ENCODE results near the gene LIN7A. TPM values are rescaled to one million over a fixed set of nuclear protein-coding genes. Genes with fewer than 3 reads are reported as not detected.

Gene LIN7A
- total RNA-seq, 1 donor from 2014 or later, result 0.80 TPM

- Mint-ChIP-seq H3K9me3 (ENCODE audit: low read depth) (peaks cover 3% of the 10 kb centered on the region), H3K4me1 (ENCODE audit: low read depth) (peaks cover 12% of the 10 kb centered on the region), H3K36me3 (ENCODE audit: low read depth) (no peaks in the 10 kb centered on the region), H3K4me3 (ENCODE audit: unreplicated experiment) (no peak overlapping the region), H3K27me3 (ENCODE audit: low read depth) (no peaks in the 10 kb centered on the region), H3K27ac (ENCODE audit: unreplicated experiment) (no peak overlapping the region)
- no peak for DNase-seq (ENCODE audit: low spot score)
- TF ChIP-seq CTCF (IDR thresholded peaks at IDR 0.05), result no peak
These were observed 65.7 kb downstream of the LIN7A start for GRCh38 chr12:80872053-80872452.

- H3K27ac Mint-ChIP-seq (ENCODE audit: unreplicated experiment), result no peak overlapping the region
- TF ChIP-seq CTCF (IDR thresholded peaks at IDR 0.05), result no peak
- peaks cover 17% of the 10 kb centered on the region for H3K4me1 Mint-ChIP-seq (ENCODE audit: low read depth)
- DNase-seq (ENCODE audit: low spot score), result no peak
- H3K9me3 Mint-ChIP-seq (ENCODE audit: low read depth), result peaks cover under 1% of the 10 kb centered on the region
- no peak overlapping the region for H3K4me3 Mint-ChIP-seq (ENCODE audit: unreplicated experiment)
- no peaks in the 10 kb centered on the region for H3K27me3 Mint-ChIP-seq (ENCODE audit: low read depth)
- H3K36me3 Mint-ChIP-seq (ENCODE audit: low read depth), result no peaks in the 10 kb centered on the region
These were observed 68.5 kb downstream of the LIN7A start for GRCh38 chr12:80869264-80869663.

- H3K4me1 Mint-ChIP-seq (ENCODE audit: low read depth), result peaks cover 16% of the 10 kb centered on the region
- H3K9me3 Mint-ChIP-seq (ENCODE audit: low read depth), result no peaks in the 10 kb centered on the region
- no peak overlapping the region for H3K27ac Mint-ChIP-seq (ENCODE audit: unreplicated experiment)
- H3K36me3 Mint-ChIP-seq (ENCODE audit: low read depth), result no peaks in the 10 kb centered on the region
- DNase-seq (ENCODE audit: low spot score), result no peak
- no peak overlapping the region for H3K4me3 Mint-ChIP-seq (ENCODE audit: unreplicated experiment)
- no peak for TF ChIP-seq CTCF (IDR thresholded peaks at IDR 0.05)
- no peaks in the 10 kb centered on the region for H3K27me3 Mint-ChIP-seq (ENCODE audit: low read depth)
These were observed 69.2 kb downstream of the LIN7A start for GRCh38 chr12:80868576-80868975.

GRCh38 chr12:80867941-80868340 lies 69.8 kb downstream of the LIN7A start:
- Mint-ChIP-seq H3K4me3 (ENCODE audit: unreplicated experiment) (no peak overlapping the region), H3K27ac (ENCODE audit: unreplicated experiment) (no peak overlapping the region), H3K36me3 (ENCODE audit: low read depth) (no peaks in the 10 kb centered on the region), H3K27me3 (ENCODE audit: low read depth) (no peaks in the 10 kb centered on the region), H3K4me1 (ENCODE audit: low read depth) (peaks cover 16% of the 10 kb centered on the region), H3K9me3 (ENCODE audit: low read depth) (no peaks in the 10 kb centered on the region)
- TF ChIP-seq CTCF (IDR thresholded peaks at IDR 0.05), result no peak
- no peak for DNase-seq (ENCODE audit: low spot score)

GRCh38 chr12:80864046-80864735 lies 73.5 kb downstream of the LIN7A start:
- Mint-ChIP-seq H3K4me1 (ENCODE audit: low read depth) (peaks cover 25% of the 10 kb centered on the region), H3K4me3 (ENCODE audit: unreplicated experiment) (no peak overlapping the region), H3K9me3 (ENCODE audit: low read depth) (no peaks in the 10 kb centered on the region), H3K27me3 (ENCODE audit: low read depth) (no peaks in the 10 kb centered on the region), H3K27ac (ENCODE audit: unreplicated experiment) (no peak overlapping the region), H3K36me3 (ENCODE audit: low read depth) (no peaks in the 10 kb centered on the region)
- TF ChIP-seq CTCF (IDR thresholded peaks at IDR 0.05), result no peak
- no peak for DNase-seq (ENCODE audit: low spot score)

Measured in chondrocyte (in vitro differentiated cells).